NCI-H2196 treated with DMSO at 0.1 percent for 48 hours (cell line): ENCODE results near the gene KRT4.

Experiments
- DNase-seq: peaks from one replicate; lab custom pipeline; 2025; ENCODE audit not compliant: unreplicated experiment; lab: John Stamatoyannopoulos, UW

The KRT4 gene

GRCh38 chr12:52822771-52823510, 9.0 kb upstream of the KRT4 start:
- DNase-seq = no peak

- DNase-seq = no peak
Measured at GRCh38 chr12:52821826-52822660, 8.1 kb upstream of the KRT4 start.

- DNase-seq = no peak
Measured at GRCh38 chr12:52821071-52821730, 7.3 kb upstream of the KRT4 start.

GRCh38 chr12:52820521-52820920, 6.6 kb upstream of the KRT4 start:
- DNase-seq = no peak

- DNase-seq = no peak
Measured at GRCh38 chr12:52819731-52820510, 6.0 kb upstream of the KRT4 start.

- DNase-seq = no peak
Measured at GRCh38 chr12:52818887-52819420, 5.0 kb upstream of the KRT4 start.

- DNase-seq = no peak
Measured at GRCh38 chr12:52818388-52818787, 4.5 kb upstream of the KRT4 start.

- no peak for DNase-seq
Measured at GRCh38 chr12:52817699-52818238, 3.9 kb upstream of the KRT4 start.

GRCh38 chr12:52817003-52817698, 3.2 kb upstream of the KRT4 start:
- DNase-seq = no peak

GRCh38 chr12:52815676-52816588, 2.0 kb upstream of the KRT4 start:
- no peak for DNase-seq

GRCh38 chr12:52815161-52815560, 1.2 kb upstream of the KRT4 start:
- no peak for DNase-seq

GRCh38 chr12:52814710-52815155, 817 bp upstream of the KRT4 start:
- DNase-seq = no peak

GRCh38 chr12:52813203-52813819, 605 bp downstream of the KRT4 start:
- DNase-seq = no peak

GRCh38 chr12:52812749-52813148, 1.2 kb downstream of the KRT4 start:
- DNase-seq = no peak

GRCh38 chr12:52812073-52812400, 1.9 kb downstream of the KRT4 start:
- DNase-seq = no peak

GRCh38 chr12:52811191-52812072, 2.5 kb downstream of the KRT4 start:
- no peak for DNase-seq

GRCh38 chr12:52810554-52810953, 3.4 kb downstream of the KRT4 start:
- DNase-seq = no peak

- no peak for DNase-seq
Measured at GRCh38 chr12:52809166-52809565, 4.8 kb downstream of the KRT4 start.
